Left ventricle myocardium inferior (tissue), 1 donor: ENCODE measurements around the gene NOTCH2. TPM values are rescaled to one million over a fixed set of nuclear protein-coding genes. Genes with fewer than 3 reads are reported as not detected.

Experiments used
- DNase-seq: peaks from one replicate; pipeline ENCODE4 v3.0.0-alpha.2; 2020
- H3K27ac ChIP-seq: fragments of 200-600 bp; replicated peaks from 2 replicates; pipeline ENCODE4 v1.8.0; 2021
- H3K27me3 ChIP-seq: fragments of 200-600 bp; 2 replicates; pipeline ENCODE4 v1.8.0; 2021; ENCODE audit warnings: low read depth
- H3K36me3 ChIP-seq: fragments of 200-600 bp; 2 replicates; pipeline ENCODE4 v1.8.0; 2021
- H3K4me1 ChIP-seq: fragments of 200-600 bp; 2 replicates; pipeline ENCODE4 v1.8.0; 2021
- H3K4me3 ChIP-seq: fragments of 200-600 bp; 2 replicates; pipeline ENCODE4 v1.8.0; 2021; ENCODE audit warnings: mild to moderate bottlenecking, moderate library complexity
- H3K9me3 ChIP-seq: fragments of 200-600 bp; replicated peaks from 2 replicates; pipeline ENCODE4 v1.8.0; 2021
- intact Hi-C: fragments of 100-400 bp; cut with micrococcal nuclease; formaldehyde crosslinking; loops from one replicate; pipeline ENCODE4 v1.11.0; 2022
- total RNA-seq: library from RNA; stranded (reverse); fragmentation: NEBNext Ultra II Directional; extraction: Animal tissue kit (Norgen Biotek cat#: 25700); gene quantifications from one replicate; pipeline ENCODE4 v1.2.1, GENCODE V29; 2021
- TF ChIP-seq, protein P1 (sequence below): fragments of 200-600 bp; IDR thresholded peaks from 2 replicates; pipeline ENCODE4 v1.8.0; 2021; ENCODE audit warnings: antibody characterized with exemption, mild to moderate bottlenecking, borderline replicate concordance
- donor health status: DM: no; HTN: yes; CAD: no; lungs with severe emphysema.

Gene NOTCH2
- total RNA-seq, 1 donor from 2014 or later, result 16.1 TPM

DNA sequence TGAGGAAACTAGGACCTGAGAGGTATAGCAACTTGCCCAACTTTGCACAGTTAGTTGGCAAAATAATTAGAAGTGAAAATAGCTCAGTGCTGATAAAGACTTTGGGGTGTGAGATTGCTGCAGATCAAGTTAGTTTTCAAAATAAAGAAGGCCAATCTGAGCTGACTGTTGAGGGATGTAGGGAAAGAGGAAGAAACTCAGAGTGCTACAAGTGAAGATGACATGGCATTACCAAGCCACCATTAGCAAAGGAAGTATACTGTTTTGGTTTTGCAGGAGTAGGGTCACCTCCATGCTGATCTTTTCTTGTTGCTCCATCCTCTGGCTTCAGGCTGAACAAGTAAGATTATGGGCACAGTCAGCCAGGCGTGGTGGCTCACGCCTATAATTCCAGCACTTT is 94.5 kb downstream of the NOTCH2 start:
- no peaks in the 10 kb centered on the region for H3K27me3 ChIP-seq
- no peaks in the 10 kb centered on the region for H3K9me3 ChIP-seq
- H3K4me3 ChIP-seq, result no peak overlapping the region
- H3K36me3 ChIP-seq, result peaks cover 6% of the 10 kb centered on the region
- H3K27ac ChIP-seq, result no peak overlapping the region
- no peaks in the 10 kb centered on the region for H3K4me1 ChIP-seq
- TF ChIP-seq, protein P1, sequence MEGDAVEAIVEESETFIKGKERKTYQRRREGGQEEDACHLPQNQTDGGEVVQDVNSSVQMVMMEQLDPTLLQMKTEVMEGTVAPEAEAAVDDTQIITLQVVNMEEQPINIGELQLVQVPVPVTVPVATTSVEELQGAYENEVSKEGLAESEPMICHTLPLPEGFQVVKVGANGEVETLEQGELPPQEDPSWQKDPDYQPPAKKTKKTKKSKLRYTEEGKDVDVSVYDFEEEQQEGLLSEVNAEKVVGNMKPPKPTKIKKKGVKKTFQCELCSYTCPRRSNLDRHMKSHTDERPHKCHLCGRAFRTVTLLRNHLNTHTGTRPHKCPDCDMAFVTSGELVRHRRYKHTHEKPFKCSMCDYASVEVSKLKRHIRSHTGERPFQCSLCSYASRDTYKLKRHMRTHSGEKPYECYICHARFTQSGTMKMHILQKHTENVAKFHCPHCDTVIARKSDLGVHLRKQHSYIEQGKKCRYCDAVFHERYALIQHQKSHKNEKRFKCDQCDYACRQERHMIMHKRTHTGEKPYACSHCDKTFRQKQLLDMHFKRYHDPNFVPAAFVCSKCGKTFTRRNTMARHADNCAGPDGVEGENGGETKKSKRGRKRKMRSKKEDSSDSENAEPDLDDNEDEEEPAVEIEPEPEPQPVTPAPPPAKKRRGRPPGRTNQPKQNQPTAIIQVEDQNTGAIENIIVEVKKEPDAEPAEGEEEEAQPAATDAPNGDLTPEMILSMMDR, result no peak
- intact Hi-C loops, result no loop called here
- DNase-seq, result no peak

DNA sequence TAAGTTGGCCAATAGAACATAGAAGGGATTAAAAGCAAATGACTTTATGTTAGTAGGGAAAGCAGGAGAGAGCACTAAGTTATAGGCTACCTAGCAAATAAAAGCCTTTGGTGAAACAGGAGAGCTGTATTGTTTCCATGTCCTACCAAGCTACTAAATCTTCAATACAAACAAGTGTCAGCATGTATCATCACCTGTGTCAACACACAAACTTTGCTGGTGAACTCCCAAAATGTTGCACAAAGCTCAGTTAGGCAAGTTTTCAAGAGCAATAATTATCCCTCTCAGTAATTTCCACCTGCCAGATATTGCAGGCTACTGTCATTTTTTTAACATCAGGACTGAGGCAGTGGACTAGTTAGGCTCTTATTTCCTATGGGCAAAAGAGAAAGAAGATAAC is 95.4 kb downstream of the NOTCH2 start:
- no peaks in the 10 kb centered on the region for H3K4me1 ChIP-seq
- no peak for DNase-seq
- no peaks in the 10 kb centered on the region for H3K27me3 ChIP-seq
- no peak overlapping the region for H3K4me3 ChIP-seq
- TF ChIP-seq, protein P1, result no peak
- intact Hi-C loops, result no loop called here
- no peak overlapping the region for H3K27ac ChIP-seq
- H3K36me3 ChIP-seq, result peaks cover 12% of the 10 kb centered on the region
- H3K9me3 ChIP-seq, result no peaks in the 10 kb centered on the region

DNA sequence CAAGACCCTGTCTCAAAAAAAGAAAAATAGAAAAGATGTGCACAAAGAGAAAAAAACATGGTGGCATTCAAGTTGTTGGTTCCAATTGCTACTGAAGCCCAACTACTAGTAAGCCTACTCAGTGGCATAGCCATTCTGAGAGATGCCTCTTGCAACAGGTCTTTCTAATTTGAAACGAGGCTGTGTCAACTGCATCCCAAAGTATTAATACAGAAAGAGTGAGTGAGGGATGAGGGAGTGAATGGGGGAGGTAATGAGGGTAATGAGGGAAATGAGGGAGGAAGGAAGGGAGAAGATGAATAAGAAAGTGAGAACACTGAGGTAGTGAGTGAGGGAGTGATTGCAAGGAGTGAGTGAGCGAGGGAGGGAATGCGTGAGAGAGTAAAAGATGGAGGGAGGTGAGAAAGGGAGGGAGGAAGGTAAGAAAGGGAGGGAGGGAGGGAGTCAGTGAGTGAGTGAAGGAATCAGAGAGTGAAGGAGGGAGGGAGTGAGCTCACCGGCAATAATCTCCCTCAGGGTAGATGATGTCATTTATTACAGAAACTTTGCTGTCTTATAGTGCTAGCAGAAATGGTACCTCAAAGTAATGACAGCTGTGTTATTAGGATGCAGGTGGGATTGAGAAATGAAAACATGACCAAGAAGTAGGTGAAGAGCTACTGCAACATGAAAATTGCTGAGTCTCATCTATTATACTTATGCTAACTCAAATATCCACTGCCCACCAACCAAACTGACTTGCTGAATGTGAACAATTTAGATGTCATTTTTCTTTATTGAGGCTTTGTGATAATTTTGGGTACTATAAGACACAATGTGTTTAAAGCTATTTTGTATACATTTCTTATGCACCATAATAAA is 97.5 kb downstream of the NOTCH2 start:
- intact Hi-C loops, result no loop called here
- DNase-seq, result no peak
- Histone ChIP-seq H3K27me3 (no peaks in the 10 kb centered on the region), H3K27ac (no peak overlapping the region), H3K36me3 (peaks cover 27% of the 10 kb centered on the region), H3K9me3 (no peaks in the 10 kb centered on the region), H3K4me1 (peaks cover 8% of the 10 kb centered on the region), H3K4me3 (no peak overlapping the region)
- TF ChIP-seq, protein P1, result no peak

DNA sequence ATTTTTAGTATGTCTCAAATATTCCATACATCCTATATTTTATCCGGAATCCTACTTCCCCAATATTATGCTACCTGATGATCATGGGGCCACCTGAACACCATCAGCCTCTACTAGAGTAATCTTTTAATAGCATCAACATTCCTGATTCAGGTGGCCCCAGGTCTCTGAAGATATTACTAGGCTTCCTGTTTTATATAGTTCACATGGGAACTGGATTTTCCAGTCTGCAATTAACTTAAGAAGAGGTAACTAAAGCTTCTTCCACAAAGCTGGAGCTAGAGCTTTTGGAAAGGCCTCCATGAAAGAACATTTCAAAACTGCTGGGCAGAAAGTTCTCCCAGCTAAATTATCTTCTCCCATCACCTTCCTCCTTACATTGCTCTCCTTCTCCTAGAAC is 100.9 kb downstream of the NOTCH2 start:
- H3K27me3 ChIP-seq, result no peaks in the 10 kb centered on the region
- intact Hi-C loops, result no loop called here
- no peak for DNase-seq
- H3K36me3 ChIP-seq, result peaks cover 35% of the 10 kb centered on the region
- H3K27ac ChIP-seq, result no peak overlapping the region
- no peak overlapping the region for H3K4me3 ChIP-seq
- peaks cover 37% of the 10 kb centered on the region for H3K4me1 ChIP-seq
- TF ChIP-seq, protein P1, result no peak
- no peaks in the 10 kb centered on the region for H3K9me3 ChIP-seq

DNA sequence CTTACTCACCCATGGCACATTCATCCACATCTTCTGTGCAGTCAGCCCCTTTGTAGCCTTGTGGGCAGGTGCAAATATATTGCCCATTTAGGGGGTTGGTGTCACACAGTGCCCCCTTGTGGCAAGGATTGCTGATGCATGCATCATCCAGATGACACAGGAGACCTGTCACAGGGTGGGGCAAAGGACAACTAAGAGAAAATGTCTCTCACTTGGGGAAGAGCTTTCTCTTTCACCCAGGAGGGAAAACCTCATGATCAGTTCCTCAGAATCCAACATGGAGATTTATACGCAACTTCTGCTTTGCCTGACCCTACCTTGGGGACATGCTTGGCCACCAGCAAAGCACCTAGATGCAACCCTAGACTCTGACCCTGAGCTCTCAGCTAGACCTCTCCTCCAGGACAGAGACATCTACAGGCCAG is 101.4 kb downstream of the NOTCH2 start:
- Histone ChIP-seq H3K27me3 (no peaks in the 10 kb centered on the region), H3K4me3 (no peak overlapping the region), H3K27ac (no peak overlapping the region), H3K9me3 (no peaks in the 10 kb centered on the region), H3K4me1 (peaks cover 42% of the 10 kb centered on the region), H3K36me3 (peaks cover 40% of the 10 kb centered on the region)
- peak; percentile 40 for DNase-seq
- TF ChIP-seq, protein P1, result peak; percentile 71
- intact Hi-C loops, result no loop called here
